NT2/D1 (cell line): ENCODE results near the gene TPM3.
"Not testable (repeated sequence)": the region's sequence is repeated elsewhere in the genome, so short reads cannot be mapped to it uniquely, and the experiment has no call there.

Experiments used
- DNase-seq: peaks from one replicate; pipeline ENCODE4 v3.0.0-alpha.2; 2011; ENCODE audit warnings: low read depth, low spot score
- H3K27me3 ChIP-seq: 2 replicates; pipeline ENCODE4 v1.6.0; 2011; ENCODE audit warnings: mild to moderate bottlenecking; ENCODE audit not compliant: insufficient read length, insufficient read depth
- H3K36me3 ChIP-seq: 2 replicates; pipeline ENCODE4 v1.6.1; 2011; ENCODE audit warnings: mild to moderate bottlenecking, low read length, mixed read lengths; ENCODE audit not compliant: insufficient read depth, insufficient read length
- H3K4me1 ChIP-seq: 2 replicates; pipeline ENCODE4 v1.5.1; 2011; ENCODE audit not compliant: insufficient read depth, insufficient read length
- H3K4me3 ChIP-seq: 2 replicates; pipeline ENCODE4 v1.5.1; 2011; ENCODE audit warnings: low read depth; ENCODE audit not compliant: insufficient read length
- H3K9ac ChIP-seq: 2 replicates; pipeline ENCODE4 v1.6.0; 2011; ENCODE audit warnings: low read depth; ENCODE audit not compliant: insufficient read length
- H3K9me3 ChIP-seq: 2 replicates; pipeline ENCODE4 v1.5.1; 2011; ENCODE audit warnings: mild to moderate bottlenecking, low read length; ENCODE audit not compliant: insufficient read depth
- SUZ12 ChIP-seq: IDR thresholded peaks from 2 replicates; pipeline ENCODE4 v1.6.1; 2011; ENCODE audit not compliant: insufficient read length, insufficient read depth; ENCODE audit errors: extremely low read depth
- YY1 ChIP-seq: IDR thresholded peaks from 2 replicates; pipeline ENCODE4 v1.6.1; 2011; ENCODE audit not compliant: insufficient read length, insufficient read depth
- ZNF274 ChIP-seq: IDR thresholded peaks from 2 replicates; pipeline ENCODE4 v1.6.1; 2011; ENCODE audit warnings: mild to moderate bottlenecking, low read depth, low read length

Gene TPM3

DNA sequence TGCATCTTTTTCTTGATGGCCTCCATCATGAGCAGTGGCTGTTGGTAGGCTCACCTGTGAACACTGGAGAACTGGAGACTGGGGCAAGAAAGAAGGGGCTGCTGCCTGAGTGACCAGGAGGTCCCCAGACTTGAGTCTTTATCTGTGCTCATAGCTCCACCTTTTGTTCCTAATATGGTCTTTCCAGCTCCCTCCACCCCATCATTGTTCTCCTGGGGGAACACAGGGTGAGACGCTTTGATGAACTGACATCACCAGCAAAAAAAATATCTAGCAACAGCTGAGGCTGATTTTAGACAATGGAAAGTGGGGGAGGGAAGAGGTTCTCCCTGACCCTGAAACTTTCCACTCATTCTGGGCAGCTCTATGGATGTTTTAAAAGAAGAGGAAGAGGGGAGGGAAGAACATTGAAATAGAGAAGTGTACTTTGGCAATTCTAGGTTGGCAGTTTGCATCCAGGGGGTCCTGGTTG is at the start of gene TPM3:
Gene TPM3, minus strand, starts transcription at position 111 of the 472 bp plus-strand sequence. Its CDS starts 82 bp downstream, at position 29.
- no peak within 1 kb of the TSS for H3K9ac ChIP-seq
- H3K36me3 ChIP-seq, result no peaks in the 10 kb centered on the region
- peaks cover 7% of the 10 kb centered on the region for H3K4me1 ChIP-seq
- TF ChIP-seq ZNF274 (no peak), SUZ12 (no peak), YY1 (no peak)
- no peaks in the 10 kb centered on the region for H3K9me3 ChIP-seq
- DNase-seq, result no peak
- H3K4me3 ChIP-seq, result no peak within 1 kb of the TSS
- H3K27me3 ChIP-seq, result peaks cover 5% of the 10 kb centered on the region

DNA sequence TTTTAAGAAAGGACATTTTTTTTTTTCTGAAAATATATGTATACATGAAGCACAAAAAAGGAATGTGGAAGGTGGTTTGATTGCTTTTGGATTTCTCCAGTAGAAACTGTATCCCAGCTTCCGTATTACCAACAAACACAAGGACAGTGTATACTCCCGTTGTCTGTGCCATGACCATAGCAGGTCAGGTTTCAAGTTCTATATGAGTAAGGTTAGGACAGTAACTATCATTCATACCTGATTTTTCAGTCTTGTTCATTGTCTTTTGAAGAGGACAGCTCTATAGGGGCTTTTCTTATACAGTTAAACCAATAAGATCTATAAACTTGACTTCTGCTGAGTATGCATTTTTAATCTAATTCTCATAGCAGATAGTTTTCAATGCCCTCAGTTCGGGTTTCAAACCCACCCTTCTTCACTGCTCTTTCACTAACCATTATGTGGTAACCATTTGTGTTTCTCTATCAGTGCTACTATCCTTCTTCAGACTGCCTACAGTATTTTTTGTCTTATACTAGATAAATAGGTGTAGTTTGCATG is 48.5 kb upstream of the TPM3 start:
- no peak for DNase-seq
- Histone ChIP-seq H3K36me3 (peaks cover 93% of the 10 kb centered on the region), H3K27me3 (no peaks in the 10 kb centered on the region), H3K9me3 (no peaks in the 10 kb centered on the region), H3K4me1 (no peaks in the 10 kb centered on the region), H3K9ac (no peak overlapping the region), H3K4me3 (no peak overlapping the region)
- TF ChIP-seq SUZ12 (no peak), YY1 (no peak), ZNF274 (no peak)

DNA sequence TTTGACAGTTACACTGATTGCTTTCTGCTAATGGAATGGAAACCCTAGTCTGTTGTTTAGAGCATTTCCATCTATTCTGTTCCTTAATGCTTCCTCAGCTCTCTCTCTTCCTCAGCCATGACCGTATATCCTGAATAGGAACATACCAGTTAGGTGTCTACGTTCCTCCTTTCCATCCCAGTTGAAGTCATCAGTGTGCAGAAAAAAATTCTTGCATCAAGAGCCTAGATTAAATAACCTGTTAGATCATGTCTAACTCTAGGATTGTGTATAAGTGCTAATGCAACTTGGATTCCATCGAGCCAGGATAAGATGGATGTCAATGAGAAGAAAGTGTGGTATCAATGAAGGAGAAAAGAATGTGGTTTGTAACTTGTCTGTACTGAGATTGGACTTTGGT is 47.6 kb upstream of the TPM3 start:
- Histone ChIP-seq H3K4me1 (no peaks in the 10 kb centered on the region), H3K36me3 (peaks cover 93% of the 10 kb centered on the region), H3K9ac (no peak overlapping the region), H3K27me3 (no peaks in the 10 kb centered on the region), H3K9me3 (no peaks in the 10 kb centered on the region), H3K4me3 (no peak overlapping the region)
- TF ChIP-seq ZNF274 (no peak), YY1 (no peak), SUZ12 (no peak)
- DNase-seq, result no peak

GRCh38 chr1:154237880-154238506 is 46.1 kb upstream of the TPM3 start:
- H3K4me1 ChIP-seq, result no peaks in the 10 kb centered on the region
- H3K9me3 ChIP-seq, result no peaks in the 10 kb centered on the region
- TF ChIP-seq SUZ12 (no peak), ZNF274 (no peak), YY1 (no peak)
- H3K27me3 ChIP-seq, result no peaks in the 10 kb centered on the region
- peaks cover 89% of the 10 kb centered on the region for H3K36me3 ChIP-seq
- H3K4me3 ChIP-seq, result no peak overlapping the region
- no peak overlapping the region for H3K9ac ChIP-seq
- no peak for DNase-seq

- Histone ChIP-seq H3K9ac (no peak overlapping the region), H3K36me3 (peaks cover 87% of the 10 kb centered on the region)
- TF ChIP-seq YY1 (no peak), SUZ12 (no peak), ZNF274 (no peak)
These were observed 45.5 kb upstream of the TPM3 start for GRCh38 chr1:154237435-154237834.

GRCh38 chr1:154236855-154237254 is 45.0 kb upstream of the TPM3 start:
- TF ChIP-seq YY1, result no peak
- TF ChIP-seq ZNF274, result no peak
- TF ChIP-seq SUZ12, result no peak
- Histone ChIP-seq H3K36me3 (peaks cover 87% of the 10 kb centered on the region), H3K27me3 (no peaks in the 10 kb centered on the region), H3K9me3 (no peaks in the 10 kb centered on the region), H3K4me1 (no peaks in the 10 kb centered on the region), H3K4me3 (no peak overlapping the region), H3K9ac (no peak overlapping the region)
- DNase-seq, result no peak

More at GRCh38 chr1:154237435-154237834, 45.5 kb upstream of the TPM3 start:
- Histone ChIP-seq H3K4me1 (no peaks in the 10 kb centered on the region), H3K4me3 (no peak overlapping the region), H3K9me3 (no peaks in the 10 kb centered on the region), H3K27me3 (no peaks in the 10 kb centered on the region)
- DNase-seq, result no peak

GRCh38 chr1:154233127-154233526 is 41.2 kb upstream of the TPM3 start:
- peaks cover 93% of the 10 kb centered on the region for H3K36me3 ChIP-seq

GRCh38 chr1:154231112-154231511 is 39.2 kb upstream of the TPM3 start:
- not testable (repeated sequence) for DNase-seq, H3K4me3 ChIP-seq, H3K4me1 ChIP-seq, H3K9me3 ChIP-seq, H3K9ac ChIP-seq, H3K27me3 ChIP-seq
- peaks cover 93% of the 10 kb centered on the region for H3K36me3 ChIP-seq

More at GRCh38 chr1:154233127-154233526, 41.2 kb upstream of the TPM3 start:
- H3K9me3 ChIP-seq, H3K4me1 ChIP-seq, H3K4me3 ChIP-seq, DNase-seq, H3K27me3 ChIP-seq, H3K9ac ChIP-seq: not testable (repeated sequence)
